ENCODE data around the gene PCDH9.

PCDH9 gene

DNA sequence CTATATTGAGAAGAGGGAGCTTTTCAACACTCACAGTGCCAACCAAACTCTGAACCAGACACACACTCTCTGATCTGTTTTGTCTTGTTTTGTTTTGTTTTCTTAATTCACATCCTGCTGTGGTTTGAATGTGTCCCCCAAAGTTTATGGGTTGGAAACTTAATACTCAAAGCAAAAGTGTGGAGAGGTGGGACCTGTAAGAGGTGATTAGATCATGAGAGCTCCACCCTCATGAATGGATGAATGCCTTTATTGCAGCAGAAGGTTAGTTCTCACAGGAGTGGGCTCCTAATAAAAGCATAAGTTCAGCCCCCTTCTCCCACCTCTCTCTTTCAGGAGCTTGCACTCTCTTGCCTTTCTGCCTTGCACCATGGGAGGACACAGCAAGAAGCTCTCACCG lies 957.1 kb downstream of the PCDH9 start:
- no peak overlapping the region for H2AFZ ChIP-seq (ENCODE audit: low read length)
- H3K27me3 ChIP-seq (ENCODE audit: insufficient read depth, low read length, poor library complexity, severe bottlenecking), result no peaks in the 10 kb centered on the region
- H4K20me1 ChIP-seq (ENCODE audit: insufficient read depth, low read length, poor library complexity, severe bottlenecking), result no peaks in the 10 kb centered on the region
- TF ChIP-seq, protein P1, sequence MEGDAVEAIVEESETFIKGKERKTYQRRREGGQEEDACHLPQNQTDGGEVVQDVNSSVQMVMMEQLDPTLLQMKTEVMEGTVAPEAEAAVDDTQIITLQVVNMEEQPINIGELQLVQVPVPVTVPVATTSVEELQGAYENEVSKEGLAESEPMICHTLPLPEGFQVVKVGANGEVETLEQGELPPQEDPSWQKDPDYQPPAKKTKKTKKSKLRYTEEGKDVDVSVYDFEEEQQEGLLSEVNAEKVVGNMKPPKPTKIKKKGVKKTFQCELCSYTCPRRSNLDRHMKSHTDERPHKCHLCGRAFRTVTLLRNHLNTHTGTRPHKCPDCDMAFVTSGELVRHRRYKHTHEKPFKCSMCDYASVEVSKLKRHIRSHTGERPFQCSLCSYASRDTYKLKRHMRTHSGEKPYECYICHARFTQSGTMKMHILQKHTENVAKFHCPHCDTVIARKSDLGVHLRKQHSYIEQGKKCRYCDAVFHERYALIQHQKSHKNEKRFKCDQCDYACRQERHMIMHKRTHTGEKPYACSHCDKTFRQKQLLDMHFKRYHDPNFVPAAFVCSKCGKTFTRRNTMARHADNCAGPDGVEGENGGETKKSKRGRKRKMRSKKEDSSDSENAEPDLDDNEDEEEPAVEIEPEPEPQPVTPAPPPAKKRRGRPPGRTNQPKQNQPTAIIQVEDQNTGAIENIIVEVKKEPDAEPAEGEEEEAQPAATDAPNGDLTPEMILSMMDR (conservative IDR thresholded peaks at IDR 0.05; ENCODE audit: low read length), result no peak
- no peak for TF ChIP-seq EZH2phosphoT487 (IDR thresholded peaks at IDR 0.05; ENCODE audit: borderline replicate concordance)
- H3F3A ChIP-seq (ENCODE audit: low read depth), result no peaks in the 10 kb centered on the region
- no peak overlapping the region for H3K4me3 ChIP-seq (ENCODE audit: low read length, poor library complexity, severe bottlenecking)
- H3K9me2 ChIP-seq (replicated peaks; ENCODE audit: low read depth, low read length), result no peaks in the 10 kb centered on the region
- no peaks in the 10 kb centered on the region for H3K79me2 ChIP-seq (ENCODE audit: insufficient read depth, low read length)
- H3K36me3 ChIP-seq (ENCODE audit: insufficient read depth, low read length), result no peaks in the 10 kb centered on the region
- no peaks in the 10 kb centered on the region for H3K9me3 ChIP-seq (ENCODE audit: insufficient read depth, low read depth, low read length)
- no peak overlapping the region for H3K9ac ChIP-seq (ENCODE audit: low read depth, low read length, poor library complexity, severe bottlenecking)
- H3K4me1 ChIP-seq (ENCODE audit: insufficient read depth, low read length, poor library complexity, severe bottlenecking), result no peaks in the 10 kb centered on the region
- no peak overlapping the region for H3K4me2 ChIP-seq (ENCODE audit: low read depth, low read length, poor library complexity, severe bottlenecking)

DNA sequence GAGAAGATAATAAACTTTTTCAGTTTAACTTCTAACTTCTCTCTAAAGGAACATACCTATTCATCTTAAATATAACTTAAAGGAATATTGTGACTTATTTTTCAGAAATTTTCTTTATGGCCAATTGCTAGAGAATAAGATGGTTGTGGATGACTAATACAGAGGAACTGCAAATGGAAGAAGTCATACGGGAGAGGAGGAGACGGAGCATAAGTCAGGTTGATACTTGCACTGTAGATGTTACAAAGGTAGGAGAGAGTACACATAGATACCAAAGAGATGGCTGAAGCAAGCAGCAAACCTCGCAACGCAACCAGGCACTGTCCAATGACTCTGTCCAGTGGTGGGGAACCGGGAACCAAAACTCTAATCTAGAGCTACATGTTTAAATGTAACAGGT lies 963.4 kb downstream of the PCDH9 start:
- Histone ChIP-seq H3K27me3 (ENCODE audit: insufficient read depth, low read length, poor library complexity, severe bottlenecking) (no peaks in the 10 kb centered on the region), H2AFZ (ENCODE audit: low read length) (no peak overlapping the region), H3K9me2 (replicated peaks; ENCODE audit: low read depth, low read length) (no peaks in the 10 kb centered on the region)

DNA sequence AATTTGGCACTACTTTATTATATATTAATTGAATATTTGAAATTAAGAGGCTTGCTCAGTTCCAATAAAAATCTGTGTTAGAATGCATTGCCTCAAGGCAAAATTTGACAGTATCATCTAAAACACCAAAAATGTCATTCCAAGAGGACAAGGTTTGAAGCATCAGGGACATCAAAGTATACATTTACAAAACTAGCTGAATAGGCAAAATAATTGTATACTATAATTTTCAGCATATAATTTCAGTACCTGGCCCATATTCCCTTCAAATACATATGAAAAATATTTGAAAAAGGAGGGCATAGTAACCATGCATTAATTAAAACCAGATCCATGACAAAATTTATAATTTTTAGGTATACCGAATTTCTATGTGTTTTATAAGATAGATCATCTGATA lies 963.8 kb downstream of the PCDH9 start:
- Histone ChIP-seq H2AFZ (ENCODE audit: low read length) (no peak overlapping the region), H3K9me3 (ENCODE audit: insufficient read depth, low read depth, low read length) (no peaks in the 10 kb centered on the region), H3K36me3 (ENCODE audit: insufficient read depth, low read length) (no peaks in the 10 kb centered on the region), H3K79me2 (ENCODE audit: insufficient read depth, low read length) (no peaks in the 10 kb centered on the region), H4K20me1 (ENCODE audit: insufficient read depth, low read length, poor library complexity, severe bottlenecking) (no peaks in the 10 kb centered on the region), H3F3A (ENCODE audit: low read depth) (no peaks in the 10 kb centered on the region), H3K9me2 (replicated peaks; ENCODE audit: low read depth, low read length) (no peaks in the 10 kb centered on the region), H3K4me2 (ENCODE audit: low read depth, low read length, poor library complexity, severe bottlenecking) (no peak overlapping the region), H3K27me3 (ENCODE audit: insufficient read depth, low read length, poor library complexity, severe bottlenecking) (no peaks in the 10 kb centered on the region), H3K4me3 (ENCODE audit: low read length, poor library complexity, severe bottlenecking) (no peak overlapping the region), H3K9ac (ENCODE audit: low read depth, low read length, poor library complexity, severe bottlenecking) (no peak overlapping the region), H3K4me1 (ENCODE audit: insufficient read depth, low read length, poor library complexity, severe bottlenecking) (no peaks in the 10 kb centered on the region)
- TF ChIP-seq, protein P1 (conservative IDR thresholded peaks at IDR 0.05; ENCODE audit: low read length), result no peak
- TF ChIP-seq EZH2phosphoT487 (IDR thresholded peaks at IDR 0.05; ENCODE audit: borderline replicate concordance), result no peak

More for the DNA sequence above, 963.4 kb downstream of the PCDH9 start:
- H3K4me1 ChIP-seq (ENCODE audit: insufficient read depth, low read length, poor library complexity, severe bottlenecking), result no peaks in the 10 kb centered on the region
- no peak overlapping the region for H3K4me3 ChIP-seq (ENCODE audit: low read length, poor library complexity, severe bottlenecking)
- H3K9ac ChIP-seq (ENCODE audit: low read depth, low read length, poor library complexity, severe bottlenecking), result no peak overlapping the region
- H3K9me3 ChIP-seq (ENCODE audit: insufficient read depth, low read depth, low read length), result no peaks in the 10 kb centered on the region
- H3K79me2 ChIP-seq (ENCODE audit: insufficient read depth, low read length), result no peaks in the 10 kb centered on the region
- H3F3A ChIP-seq (ENCODE audit: low read depth), result no peaks in the 10 kb centered on the region
- no peak for TF ChIP-seq EZH2phosphoT487 (IDR thresholded peaks at IDR 0.05; ENCODE audit: borderline replicate concordance)
- TF ChIP-seq, protein P1 (conservative IDR thresholded peaks at IDR 0.05; ENCODE audit: low read length), result no peak
- no peak overlapping the region for H3K4me2 ChIP-seq (ENCODE audit: low read depth, low read length, poor library complexity, severe bottlenecking)
- no peaks in the 10 kb centered on the region for H3K36me3 ChIP-seq (ENCODE audit: insufficient read depth, low read length)
- H4K20me1 ChIP-seq (ENCODE audit: insufficient read depth, low read length, poor library complexity, severe bottlenecking), result no peaks in the 10 kb centered on the region

Measured in Loucy (cell line).